GM23248 (cell line): ENCODE measurements around the gene FAM20C.

ENCODE experiments used
- EZH2 ChIP-seq: fragments of 200-600 bp; sonication (generic); IDR thresholded peaks from 2 replicates; pipeline ENCODE4 v1.6.1; 2018; ENCODE audit warnings: antibody characterized with exemption, mild to moderate bottlenecking; ENCODE audit not compliant: insufficient read depth, poor library complexity, severe bottlenecking
- EZH2phosphoT487 ChIP-seq: fragments of 200-600 bp; sonication (generic); IDR thresholded peaks from 2 replicates; pipeline ENCODE4 v1.6.1; 2018; ENCODE audit warnings: antibody characterized with exemption, moderate library complexity, mild to moderate bottlenecking, low read depth; ENCODE audit not compliant: insufficient read depth

DNA sequence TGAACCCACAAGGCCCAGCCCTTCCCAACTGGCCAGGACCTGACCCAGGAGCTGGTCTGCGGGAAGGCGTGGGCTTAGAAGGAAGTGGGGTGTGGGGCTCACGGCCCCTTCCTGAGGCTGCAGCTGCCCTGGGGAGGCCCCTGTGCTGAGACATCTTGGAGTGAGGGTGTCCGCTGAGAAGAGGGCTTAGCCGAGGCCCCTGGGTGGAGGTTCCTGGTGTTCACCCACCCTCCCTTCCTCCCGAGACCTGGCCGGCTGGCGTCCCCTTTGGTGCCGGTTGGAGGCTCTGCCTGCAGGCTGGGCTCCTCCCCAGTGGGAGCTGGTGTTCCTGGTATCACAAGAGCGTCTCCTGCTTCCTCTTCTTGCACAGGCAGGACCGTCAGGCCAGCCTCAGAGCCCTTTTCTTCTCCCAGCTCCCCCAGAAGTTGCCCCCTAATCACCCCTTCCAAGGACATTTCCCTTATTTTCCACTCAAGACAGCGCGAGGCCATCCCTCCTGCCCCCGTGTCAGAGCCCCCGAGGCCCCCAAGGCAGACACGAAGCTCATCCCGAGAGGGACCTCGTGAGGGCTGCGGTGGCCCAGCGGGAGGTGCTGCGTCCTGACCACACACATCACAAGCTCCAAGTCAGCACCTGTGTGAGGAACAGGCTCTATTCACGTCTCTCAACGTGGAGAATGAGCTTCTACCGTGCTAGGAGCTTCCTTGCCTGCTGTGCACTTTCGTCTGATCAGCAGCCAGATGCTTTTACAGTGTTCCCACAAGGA is 25.1 kb upstream of the FAM20C start:
- no peak for TF ChIP-seq EZH2
- TF ChIP-seq EZH2phosphoT487 = no peak
